ENCODE results near the gene DUSP21.
"Not testable (repeated sequence)": the region's sequence is repeated elsewhere in the genome, so short reads cannot be mapped to it uniquely, and the experiment has no call there.

DUSP21 gene

DNA sequence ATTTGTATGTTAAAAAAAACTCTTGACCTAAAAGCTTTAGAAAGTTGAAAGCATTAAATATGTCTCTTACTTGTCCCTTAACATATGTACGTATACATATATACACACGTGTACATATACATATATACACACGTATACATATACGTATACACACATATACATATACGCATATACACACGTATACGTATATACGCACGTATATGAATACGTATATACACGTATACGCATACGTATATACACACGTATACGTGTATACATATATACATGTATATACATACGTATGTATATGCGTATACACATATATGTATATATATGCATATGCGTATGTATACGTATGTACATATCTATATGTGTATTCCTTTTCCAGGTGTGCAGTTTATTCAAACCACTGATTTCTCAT lies 32.9 kb downstream of the DUSP21 start:
- no peak for DNase-seq

DNA sequence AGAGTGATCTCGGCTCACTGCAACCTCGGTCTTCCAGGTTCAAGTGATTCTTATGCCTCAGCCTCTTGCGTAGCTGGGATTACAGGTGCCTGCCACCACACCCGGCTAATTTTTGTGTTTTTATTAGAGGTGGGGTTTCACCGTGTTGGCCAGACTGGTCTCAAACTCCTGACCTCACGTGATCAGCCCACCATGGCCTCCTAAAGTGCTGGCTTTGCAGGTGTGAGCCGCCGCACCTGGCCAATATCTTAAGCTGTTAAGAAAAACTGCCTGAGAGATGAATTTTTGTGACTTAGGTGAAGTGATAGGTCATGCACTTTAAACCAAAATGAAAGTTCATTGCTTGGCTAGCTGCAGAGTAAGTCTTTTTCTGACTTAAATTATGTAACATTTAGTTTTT lies 35.0 kb downstream of the DUSP21 start:
- DNase-seq: no peak

GRCh38 chrX:44881549-44881948 lies 37.7 kb downstream of the DUSP21 start:
- DNase-seq: no peak

GRCh38 chrX:44882635-44883034 lies 38.8 kb downstream of the DUSP21 start:
- DNase-seq: no peak

GRCh38 chrX:44884944-44885343 lies 41.1 kb downstream of the DUSP21 start:
- no peak for DNase-seq

GRCh38 chrX:44889824-44890223 lies 46.0 kb downstream of the DUSP21 start:
- no peak for DNase-seq

- no peak for DNase-seq
Measured at GRCh38 chrX:44890247-44890646, 46.4 kb downstream of the DUSP21 start.

- not testable (repeated sequence) for DNase-seq
Measured at GRCh38 chrX:44890687-44891086, 46.9 kb downstream of the DUSP21 start.

DNA sequence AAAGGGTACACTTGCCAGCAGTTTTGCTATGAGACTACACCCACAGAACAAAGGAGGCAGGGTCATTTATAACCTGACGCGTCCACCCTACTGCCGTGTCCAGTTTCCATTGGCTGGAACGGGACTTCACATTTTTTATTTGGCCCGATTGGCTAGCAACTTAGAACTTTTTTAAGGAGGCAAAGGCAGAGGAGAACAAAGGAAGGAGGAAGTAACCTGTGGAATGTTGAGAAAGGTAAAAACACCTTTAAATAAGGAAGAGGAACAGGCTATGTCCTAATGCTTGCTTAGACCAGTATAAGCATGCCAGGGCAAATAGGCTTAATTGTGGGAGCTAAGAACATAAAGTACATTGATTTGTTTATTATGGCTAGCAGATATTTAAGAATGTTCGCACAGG lies 47.8 kb downstream of the DUSP21 start:
- no peak for DNase-seq
